Ishikawa (cell line): ENCODE results near the gene TMEM254.

ENCODE experiments used
- CREB1 ChIP-seq: IDR thresholded peaks from 2 replicates; pipeline ENCODE4 v1.6.1; 2012; ENCODE audit warnings: low read depth
- EGR1 ChIP-seq: IDR thresholded peaks from 2 replicates; pipeline ENCODE4 v1.6.1; 2012
- EP300 ChIP-seq: IDR thresholded peaks from 2 replicates; pipeline ENCODE4 v1.6.1; 2012; ENCODE audit warnings: borderline replicate concordance
- FOXM1 ChIP-seq: IDR thresholded peaks from 2 replicates; pipeline ENCODE4 v1.6.1; 2012; ENCODE audit warnings: low read depth, borderline replicate concordance
- NFIC ChIP-seq: IDR thresholded peaks from 2 replicates; pipeline ENCODE4 v1.6.1; 2012
- RAD21 ChIP-seq: IDR thresholded peaks from 2 replicates; pipeline ENCODE4 v1.6.1; 2012; ENCODE audit warnings: low read depth
- TAF1 ChIP-seq: IDR thresholded peaks from 2 replicates; pipeline ENCODE4 v1.6.1; 2012; ENCODE audit warnings: low read depth, mild to moderate bottlenecking
- TEAD4 ChIP-seq: IDR thresholded peaks from 2 replicates; pipeline ENCODE4 v1.6.1; 2012
- USF1 ChIP-seq: IDR thresholded peaks from 2 replicates; pipeline ENCODE4 v1.6.1; 2012
- TF ChIP-seq, protein P1 (sequence below): IDR thresholded peaks from 2 replicates; pipeline ENCODE4 v1.6.1; 2012; ENCODE audit warnings: low read depth, mild to moderate bottlenecking

DNA sequence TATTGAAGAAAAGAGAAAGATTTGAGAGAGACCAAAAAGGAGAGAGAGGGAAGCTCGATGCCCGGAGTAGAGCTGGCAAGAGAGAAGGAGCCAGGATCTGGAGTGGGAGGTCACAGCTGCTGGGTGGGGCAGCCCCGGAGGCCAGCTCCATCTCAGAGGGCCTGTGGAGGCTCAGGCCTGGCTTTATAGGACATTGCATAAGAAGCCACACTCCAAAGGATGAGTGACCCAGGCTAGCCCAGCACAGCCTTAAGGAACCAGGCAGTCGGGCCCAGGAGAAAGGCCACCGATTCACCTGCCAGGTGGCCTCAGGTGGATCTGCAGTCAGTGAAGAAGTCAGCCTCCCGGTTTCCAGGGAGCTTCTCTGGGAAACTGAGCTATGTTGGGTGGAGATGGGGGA, 54.7 kb downstream of the TMEM254 start:
- TF ChIP-seq EP300 (no peak), RAD21 (no peak), USF1 (no peak), EGR1 (no peak), FOXM1 (no peak), TEAD4 (no peak), NFIC (no peak), CREB1 (no peak), TAF1 (no peak)
- TF ChIP-seq, protein P1, sequence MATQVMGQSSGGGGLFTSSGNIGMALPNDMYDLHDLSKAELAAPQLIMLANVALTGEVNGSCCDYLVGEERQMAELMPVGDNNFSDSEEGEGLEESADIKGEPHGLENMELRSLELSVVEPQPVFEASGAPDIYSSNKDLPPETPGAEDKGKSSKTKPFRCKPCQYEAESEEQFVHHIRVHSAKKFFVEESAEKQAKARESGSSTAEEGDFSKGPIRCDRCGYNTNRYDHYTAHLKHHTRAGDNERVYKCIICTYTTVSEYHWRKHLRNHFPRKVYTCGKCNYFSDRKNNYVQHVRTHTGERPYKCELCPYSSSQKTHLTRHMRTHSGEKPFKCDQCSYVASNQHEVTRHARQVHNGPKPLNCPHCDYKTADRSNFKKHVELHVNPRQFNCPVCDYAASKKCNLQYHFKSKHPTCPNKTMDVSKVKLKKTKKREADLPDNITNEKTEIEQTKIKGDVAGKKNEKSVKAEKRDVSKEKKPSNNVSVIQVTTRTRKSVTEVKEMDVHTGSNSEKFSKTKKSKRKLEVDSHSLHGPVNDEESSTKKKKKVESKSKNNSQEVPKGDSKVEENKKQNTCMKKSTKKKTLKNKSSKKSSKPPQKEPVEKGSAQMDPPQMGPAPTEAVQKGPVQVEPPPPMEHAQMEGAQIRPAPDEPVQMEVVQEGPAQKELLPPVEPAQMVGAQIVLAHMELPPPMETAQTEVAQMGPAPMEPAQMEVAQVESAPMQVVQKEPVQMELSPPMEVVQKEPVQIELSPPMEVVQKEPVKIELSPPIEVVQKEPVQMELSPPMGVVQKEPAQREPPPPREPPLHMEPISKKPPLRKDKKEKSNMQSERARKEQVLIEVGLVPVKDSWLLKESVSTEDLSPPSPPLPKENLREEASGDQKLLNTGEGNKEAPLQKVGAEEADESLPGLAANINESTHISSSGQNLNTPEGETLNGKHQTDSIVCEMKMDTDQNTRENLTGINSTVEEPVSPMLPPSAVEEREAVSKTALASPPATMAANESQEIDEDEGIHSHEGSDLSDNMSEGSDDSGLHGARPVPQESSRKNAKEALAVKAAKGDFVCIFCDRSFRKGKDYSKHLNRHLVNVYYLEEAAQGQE, result no peak
